GM18909 (cell line): ENCODE measurements around the gene BICC1.

Experiments
- ATAC-seq: cut with Tn5 transposase; IDR thresholded peaks from one replicate; pipeline ENCODE4 v1.9.1; 2021; ENCODE audit warnings: mild to moderate bottlenecking; ENCODE audit not compliant: unreplicated experiment, poor library complexity

Gene BICC1

DNA sequence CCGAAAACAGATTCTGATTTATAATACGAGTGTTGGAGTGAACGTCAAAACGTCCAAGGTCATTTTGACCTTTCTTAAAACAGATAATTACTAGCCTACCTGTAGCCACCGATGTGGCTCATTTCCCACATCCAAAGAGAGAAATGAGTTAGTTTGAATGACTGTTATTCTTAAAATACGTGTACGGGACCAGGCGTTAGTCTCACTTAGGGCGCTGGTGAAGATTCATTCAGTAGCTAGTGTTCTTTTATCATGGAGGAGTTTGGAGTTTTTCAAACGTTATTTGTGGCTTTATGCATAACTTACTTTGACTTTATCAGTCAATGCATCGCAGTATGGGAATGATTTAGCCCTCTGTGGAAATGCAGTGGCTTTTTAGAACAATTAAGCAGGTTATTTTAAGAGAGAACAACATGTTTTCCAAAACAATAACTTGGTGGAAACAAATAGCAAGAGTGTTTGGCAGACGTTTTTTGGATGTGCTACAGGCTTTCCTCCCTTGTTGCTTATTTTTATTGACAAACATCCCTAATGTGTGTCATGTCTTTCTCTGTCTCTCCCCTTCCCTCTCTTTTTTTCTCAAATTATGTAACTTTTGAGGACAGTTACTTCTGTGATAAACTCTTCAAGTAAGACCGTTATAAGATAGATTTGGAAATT lies 1.6 kb downstream of the BICC1 start:
- no peak for ATAC-seq

DNA sequence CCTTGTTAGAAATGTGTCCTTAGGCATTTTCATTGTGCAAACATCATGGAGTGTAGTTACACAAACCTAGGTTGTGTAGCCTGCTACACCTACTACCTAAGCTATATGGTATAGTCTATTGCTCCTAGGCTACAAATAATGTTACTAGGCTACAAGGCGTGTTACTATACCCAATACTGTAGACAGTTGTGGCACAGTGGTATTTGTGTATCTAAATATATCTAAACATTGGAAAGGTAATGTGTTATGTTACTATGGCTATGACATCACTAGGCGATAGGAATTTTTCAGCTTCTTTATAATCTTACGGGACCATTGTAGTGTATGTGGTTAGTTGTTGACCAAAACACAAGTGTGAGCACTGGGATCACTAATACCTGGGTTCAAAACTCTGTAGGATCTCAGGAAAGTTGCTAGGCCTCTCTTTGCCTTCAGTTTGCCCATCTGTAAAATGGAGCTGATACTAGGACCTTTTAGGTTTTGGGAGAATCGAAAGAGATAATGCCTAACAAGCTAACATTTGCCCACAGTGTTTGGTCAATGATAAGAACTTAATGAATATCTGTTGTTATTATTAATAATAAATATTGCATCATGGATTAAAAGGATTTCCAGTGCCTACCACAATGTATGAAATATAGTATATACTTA lies 2.7 kb downstream of the BICC1 start:
- no peak for ATAC-seq

DNA sequence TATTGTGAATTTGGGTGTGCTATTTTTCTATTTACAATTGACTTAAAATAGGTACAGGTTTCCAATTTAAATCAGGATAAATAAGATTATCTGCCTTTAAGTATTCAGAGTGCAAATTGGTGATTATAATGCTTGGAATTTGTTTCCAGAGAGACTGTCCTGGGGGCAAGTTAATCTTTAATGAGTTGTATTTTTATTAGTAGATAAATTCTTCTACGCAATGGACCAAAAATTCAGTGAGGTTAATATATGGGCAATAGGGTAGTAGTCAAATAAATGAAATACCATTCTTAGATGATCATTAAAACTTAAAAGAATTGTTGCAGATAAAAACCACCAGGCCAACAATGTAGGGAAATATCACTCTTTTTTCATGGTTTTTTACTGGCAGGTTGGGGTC lies 3.4 kb downstream of the BICC1 start:
- ATAC-seq: no peak

DNA sequence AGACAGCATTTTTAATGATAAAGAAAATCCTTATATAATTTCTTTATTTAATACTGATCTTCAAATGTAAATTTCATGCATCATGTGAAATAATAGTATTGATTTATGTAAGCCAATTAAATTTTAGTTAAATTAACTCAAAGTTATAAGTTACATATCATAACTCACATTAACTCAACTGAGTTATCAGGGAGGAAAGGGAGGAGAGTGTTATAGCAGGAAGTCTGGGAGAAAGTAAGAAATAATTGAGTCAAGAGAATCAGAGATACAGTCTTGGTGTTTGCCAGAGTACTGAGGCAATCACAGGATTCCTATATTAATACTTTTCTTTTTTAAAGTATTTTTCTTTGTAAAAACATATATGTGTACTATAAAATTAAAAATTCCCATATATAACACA lies 4.0 kb downstream of the BICC1 start:
- ATAC-seq: no peak

DNA sequence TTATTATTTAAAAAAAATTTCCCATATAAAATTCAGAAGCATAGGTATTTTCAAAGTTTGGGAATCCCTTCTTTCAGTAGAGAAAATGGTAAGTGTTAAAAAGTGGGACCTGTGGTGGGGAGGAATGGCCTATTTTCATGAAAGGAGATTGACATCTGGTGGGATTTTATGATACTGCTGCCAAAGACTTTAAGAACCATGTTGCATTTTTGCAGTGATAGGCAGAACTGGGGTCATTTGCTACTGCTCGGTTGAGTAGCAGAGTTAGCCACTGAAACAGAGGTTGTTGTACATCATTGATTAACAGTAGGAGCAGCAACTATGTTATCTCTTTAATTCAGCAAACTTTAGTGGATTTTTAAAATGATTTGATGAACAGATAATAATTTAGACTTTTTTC lies 4.4 kb downstream of the BICC1 start:
- ATAC-seq: no peak

DNA sequence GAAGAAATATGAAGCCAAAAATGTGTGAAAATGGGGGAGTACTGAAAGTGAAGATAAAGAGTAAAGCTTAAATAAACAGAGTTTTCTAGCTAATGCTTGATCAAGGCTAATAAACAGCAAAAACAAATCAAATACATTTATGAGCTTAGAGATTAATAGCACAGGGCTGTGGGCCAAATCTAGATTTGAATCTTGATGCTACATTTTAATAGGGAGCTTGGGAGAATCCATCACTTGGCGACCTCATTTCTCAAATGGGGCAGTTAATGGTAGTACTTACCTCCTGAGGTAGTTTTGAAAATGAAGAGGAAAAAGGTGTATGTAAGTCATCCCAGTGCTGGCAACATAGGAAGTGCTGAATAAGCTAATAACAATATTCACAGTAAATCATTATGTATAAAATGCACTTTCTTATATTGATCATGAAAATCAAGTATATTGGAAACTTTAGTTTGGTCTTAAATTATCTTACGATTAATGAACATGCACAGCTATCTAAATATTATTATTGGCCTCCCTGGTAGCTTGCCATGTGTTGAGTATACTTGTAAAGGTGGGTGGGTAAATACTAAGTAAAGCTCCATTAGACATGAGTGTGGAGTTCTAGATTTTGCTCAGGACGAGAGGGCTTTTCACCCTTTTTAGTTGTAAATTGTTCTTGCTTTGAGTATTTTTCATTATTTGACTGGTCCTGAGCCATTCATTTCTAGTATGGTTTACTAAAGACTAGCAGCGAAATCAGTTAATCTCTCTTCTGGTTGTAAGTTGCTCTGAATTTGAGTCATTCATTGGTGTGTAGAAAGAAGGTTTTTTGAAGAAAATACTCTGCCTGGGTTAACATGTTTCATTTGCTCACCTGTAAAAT lies 5.1 kb downstream of the BICC1 start:
- no peak for ATAC-seq

DNA sequence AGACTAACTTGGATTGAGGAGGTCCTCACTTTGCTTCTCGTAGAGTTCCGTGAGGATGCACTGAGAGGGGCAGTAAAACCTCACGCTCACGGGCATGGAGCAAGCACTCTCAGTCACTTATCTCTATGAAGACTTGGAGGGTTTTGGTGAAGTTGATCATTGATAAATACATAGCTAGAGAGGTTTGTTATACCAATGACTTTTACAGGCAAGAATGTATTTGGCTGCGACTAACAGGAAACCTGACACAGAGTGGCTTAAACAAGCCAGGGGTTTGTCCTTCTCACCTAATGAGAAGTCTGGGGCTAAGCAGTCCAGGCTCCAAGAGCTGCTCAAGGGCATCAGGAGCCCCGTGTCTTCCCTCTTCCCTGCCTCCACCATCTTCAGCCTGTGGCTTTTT lies 6.1 kb downstream of the BICC1 start:
- ATAC-seq: no peak

DNA sequence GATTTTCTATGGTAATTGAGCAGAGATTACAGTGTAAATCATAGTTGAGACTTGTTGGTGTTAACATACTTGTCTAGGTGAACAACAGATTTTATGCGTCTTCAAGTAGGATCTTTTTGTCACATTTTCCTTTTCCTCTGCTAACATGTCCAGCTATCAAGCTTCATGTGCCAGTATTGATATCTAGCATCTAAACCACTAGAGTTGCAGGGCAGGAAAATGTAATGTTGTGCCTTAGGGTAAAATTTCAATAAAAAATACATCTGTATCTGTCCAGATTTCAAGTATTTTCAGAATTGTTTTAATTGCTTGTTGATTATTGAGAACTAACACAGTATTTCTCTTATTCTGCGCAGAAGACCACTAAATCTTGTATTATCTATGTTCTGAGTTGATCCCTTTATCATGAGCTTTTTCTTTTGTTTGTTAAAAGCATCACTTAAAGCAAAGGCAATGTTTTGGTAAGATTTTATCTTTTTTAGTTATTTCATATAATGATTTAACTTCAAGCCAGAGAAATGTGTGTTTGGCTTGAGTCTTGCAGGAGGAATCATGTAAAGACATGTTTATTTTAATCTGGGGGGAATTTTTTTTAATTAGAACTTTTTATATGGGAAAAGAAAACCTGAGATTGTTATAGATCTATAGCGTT lies 16.5 kb downstream of the BICC1 start:
- no peak for ATAC-seq

DNA sequence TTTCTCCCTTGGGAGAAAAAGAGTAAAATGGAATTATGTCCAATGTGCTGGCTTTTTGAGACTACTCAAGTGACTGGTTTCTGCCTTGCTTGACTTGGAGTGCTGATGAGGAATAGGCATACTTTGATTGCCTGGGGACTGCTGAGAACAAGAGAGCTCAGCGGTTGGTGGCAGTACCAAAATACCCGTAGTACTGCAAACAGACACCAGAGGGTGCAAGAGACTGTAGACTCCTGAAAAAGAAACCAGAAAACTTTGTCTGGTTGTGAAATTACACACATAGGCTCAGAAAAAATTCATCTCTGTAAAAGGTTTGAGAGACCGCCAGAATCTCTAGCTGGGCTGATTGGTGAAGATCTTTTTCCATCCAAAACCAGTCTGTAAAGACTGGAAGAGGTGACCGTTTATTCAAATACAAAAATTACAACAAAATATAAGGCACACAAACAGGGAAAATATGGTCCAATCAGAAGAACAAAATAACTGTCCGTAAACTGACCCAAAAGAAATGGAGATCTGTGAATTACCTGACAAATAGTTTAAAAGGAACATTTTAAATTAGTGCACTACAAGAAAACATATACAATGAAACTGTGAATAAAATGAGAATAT lies 18.5 kb downstream of the BICC1 start:
- peak; percentile 96 for ATAC-seq

DNA sequence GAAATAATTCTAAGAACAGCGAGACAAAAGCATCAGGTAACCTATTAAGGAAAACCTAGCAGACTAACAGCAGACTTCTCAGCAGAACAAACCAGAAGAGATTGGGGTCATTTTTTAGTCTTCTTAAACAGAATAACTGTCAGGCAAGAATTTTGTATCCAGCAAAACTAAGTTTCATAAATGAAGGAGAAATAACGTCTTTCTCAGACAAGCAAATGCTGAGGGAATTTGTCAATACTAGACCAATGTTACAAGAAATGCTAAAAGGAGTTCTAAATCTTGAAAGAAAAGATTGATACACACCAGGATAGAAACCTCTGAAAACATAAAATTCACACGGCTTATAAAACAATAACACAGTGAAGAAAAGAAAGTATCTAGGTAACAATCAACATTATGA lies 22.6 kb downstream of the BICC1 start:
- no peak for ATAC-seq

DNA sequence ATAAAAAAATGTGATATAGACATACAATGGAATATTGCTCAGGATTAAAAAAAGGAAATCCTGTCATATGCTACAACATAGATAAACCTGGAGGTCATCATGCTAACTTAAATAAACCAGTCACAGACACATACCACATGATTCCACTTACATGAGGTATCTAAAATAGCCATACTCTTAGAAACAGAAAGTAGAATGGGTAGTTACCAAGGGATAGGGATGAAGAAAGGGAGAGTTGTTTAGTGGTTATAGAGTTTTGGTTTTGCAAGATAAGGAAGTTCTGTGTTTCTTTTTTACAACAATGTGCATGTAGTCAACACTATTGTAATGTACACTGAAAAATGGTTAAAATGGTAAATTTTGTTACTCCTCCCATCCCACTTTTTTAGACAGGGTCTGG lies 30.5 kb downstream of the BICC1 start:
- no peak for ATAC-seq

DNA sequence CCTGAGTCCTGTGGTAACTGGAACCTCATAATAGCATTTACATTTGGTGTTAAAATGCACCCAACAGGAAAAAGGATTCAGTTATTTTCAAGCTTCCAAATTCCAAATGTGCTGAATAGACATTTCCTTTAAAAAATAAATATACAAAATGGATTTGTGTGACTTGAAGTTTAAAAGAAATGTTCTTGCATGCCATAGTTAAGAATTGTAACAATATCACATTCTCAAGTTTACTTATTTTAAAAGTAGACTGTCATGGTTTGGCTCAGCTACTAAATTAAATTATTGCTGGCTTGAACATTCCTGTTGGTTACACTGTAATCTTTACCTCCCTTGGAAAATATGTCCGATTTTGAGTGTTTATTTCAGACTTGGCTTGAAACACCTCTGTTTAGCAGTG lies 31.5 kb downstream of the BICC1 start:
- no peak for ATAC-seq

DNA sequence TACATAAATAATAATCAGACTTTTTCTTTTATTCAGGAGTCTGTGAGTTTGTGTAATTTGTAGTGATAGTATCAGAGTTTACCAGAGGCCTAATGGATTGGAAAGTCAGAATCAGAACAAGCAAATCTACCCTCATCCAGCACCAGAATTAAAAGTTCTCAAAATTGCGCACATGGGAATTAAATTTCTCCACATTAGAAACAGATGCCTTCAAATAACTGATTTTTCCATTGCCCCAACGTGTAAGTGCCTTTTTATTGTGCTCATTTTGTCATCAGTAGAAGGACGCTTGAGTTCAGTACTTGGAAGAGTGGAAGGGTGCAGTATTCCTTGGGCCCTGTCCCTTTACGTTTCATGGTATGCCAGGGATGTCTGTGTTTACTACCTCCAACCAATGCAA lies 32.8 kb downstream of the BICC1 start:
- no peak for ATAC-seq

DNA sequence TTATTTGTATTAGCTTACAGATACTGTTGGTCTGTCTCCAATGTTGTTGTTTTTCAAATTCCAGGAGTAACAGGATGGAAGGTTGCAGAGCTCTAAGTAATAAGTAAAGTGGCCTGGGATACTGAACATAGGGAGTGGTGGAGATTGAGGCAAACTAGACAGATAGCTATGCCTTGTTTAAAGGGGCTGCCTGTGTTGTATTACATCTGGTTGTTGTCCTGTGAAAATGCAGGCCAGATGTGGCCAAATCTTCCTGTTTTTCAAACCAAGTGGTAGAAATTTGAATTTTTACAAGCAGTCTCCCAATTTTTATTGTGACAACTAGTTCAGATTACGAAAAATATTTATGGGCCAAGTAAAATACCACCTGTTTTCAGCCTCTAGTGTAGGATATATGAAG lies 33.5 kb downstream of the BICC1 start:
- no peak for ATAC-seq

DNA sequence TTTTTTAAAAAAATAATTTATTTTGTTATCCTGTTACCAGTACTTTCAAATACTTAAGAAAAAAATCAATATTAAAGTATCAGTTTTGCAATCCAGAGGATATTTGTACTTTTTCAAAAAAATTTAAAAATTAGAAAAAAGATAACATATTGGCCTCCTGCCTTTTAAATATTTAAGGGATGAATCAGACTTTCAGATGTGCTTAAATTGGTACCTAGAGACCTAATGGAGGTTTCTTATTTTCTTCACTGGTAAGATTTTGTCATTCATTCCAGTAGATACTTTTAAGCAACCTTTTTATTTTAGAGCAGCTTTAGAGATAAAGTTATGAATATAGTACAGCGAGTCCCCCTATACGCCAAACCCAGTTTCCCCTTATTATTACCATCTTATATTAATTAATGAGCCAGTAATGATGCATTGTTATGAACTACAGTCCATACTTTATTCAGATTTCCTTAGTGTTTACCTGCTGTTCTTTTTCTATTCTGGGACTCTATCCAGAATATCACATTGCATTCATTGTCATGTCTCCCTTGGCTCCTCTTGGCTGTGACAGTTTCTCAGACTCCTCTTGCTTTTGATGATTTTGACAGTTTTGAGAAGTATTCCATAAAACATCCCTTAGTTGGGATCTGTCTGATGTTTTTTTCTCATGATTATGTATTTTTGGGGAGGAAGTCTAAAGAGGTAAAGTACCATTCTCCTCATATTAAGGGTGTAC lies 34.2 kb downstream of the BICC1 start:
- ATAC-seq: no peak

DNA sequence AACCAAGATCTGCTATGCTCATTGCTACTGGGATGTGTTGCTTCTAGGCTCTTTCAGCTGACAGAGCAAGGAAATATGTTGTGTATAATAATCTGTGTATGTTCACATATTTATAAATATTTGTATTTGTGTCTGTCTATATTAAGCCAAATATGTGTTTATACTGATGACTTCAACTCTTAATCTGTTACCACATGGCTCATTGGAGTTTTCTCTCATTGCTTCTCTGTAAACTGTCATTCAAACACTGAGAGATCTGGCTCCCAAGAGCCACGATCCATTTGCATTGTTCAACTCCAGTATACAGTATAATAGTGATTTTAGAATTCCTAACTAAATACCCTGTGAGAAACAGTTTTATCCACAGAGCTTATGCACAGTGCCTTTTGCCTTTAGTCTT lies 35.3 kb downstream of the BICC1 start:
- no peak for ATAC-seq

DNA sequence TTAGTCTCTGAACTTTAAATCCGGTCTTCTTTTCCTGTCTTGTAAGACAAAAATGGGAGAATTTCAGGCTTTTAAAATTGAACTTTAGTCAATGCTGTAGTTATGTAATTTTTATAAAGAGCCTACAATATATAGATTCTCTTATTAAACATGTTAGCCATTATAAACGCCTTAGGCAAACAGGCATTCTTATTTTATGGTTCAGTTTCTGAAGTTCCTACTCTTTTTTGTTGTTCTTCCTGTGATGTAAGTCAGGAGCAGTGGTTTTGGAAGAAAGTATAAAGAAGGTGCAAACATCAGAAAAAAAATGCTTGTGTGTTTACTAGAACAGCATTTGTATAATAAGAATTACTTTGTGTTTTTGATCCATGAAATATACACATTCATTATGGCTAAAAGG lies 41.6 kb downstream of the BICC1 start:
- no peak for ATAC-seq

DNA sequence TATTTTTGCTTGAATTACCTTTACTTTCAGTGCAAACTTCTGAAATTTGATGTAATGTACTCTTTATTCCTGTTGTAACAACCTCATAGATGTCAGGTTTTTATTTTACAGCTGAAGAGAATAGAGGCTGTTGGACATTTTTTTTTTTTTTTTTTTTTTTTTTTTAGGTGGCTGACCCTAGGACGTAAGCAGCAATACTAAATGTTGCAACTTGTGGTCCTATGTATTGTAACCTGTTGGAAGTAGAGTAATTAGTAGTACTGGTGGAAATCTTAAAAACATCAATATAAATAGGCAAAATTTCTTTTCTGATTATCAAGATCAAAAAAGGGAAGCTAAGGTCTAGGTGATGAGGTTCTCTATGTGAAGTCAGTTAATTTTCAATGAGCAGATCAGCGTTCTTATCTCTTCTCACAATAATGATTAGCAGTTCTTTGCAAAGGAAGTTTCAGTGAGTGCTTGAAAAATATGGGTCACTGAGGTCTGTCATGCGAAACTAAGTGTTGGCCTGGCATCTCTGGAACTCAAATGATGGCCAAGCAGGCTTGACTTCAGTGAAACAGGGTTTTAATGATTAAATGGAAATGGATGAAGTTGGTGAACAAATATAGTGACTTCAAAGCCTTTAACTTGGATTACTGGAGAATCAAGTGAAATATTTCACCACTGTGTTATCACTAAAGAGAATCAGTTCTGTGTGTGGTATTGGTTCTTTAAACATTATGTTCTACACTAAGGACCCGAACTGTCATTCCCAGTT lies 42.7 kb downstream of the BICC1 start:
- peak; percentile 57 for ATAC-seq

DNA sequence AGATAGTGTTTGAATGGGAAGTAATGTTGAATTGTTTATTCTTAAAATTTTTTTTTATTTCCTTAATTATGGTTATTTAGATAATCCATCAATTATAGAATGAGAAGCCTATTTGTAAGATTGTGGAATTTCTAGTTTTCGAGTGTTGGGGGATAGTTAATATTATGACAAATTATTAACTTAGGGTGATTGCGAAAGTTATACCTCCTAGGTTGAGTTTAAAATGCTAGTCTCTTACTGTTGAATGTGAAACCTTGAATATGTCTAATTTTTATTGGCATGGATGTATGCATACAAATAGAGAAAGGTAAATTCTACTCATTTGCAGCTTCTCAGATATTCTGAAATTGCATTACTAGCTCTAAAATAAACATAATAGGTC lies 43.2 kb downstream of the BICC1 start:
- no peak for ATAC-seq
